Raji (cell line): ENCODE results near the gene DMRT3.

ENCODE experiments used
- POLR2A ChIP-seq: IDR thresholded peaks from 2 replicates; pipeline ENCODE4 v1.6.1; 2011; ENCODE audit warnings: low read depth, low read length, control low read depth; ENCODE audit not compliant: insufficient read depth

Gene DMRT3, protein sequence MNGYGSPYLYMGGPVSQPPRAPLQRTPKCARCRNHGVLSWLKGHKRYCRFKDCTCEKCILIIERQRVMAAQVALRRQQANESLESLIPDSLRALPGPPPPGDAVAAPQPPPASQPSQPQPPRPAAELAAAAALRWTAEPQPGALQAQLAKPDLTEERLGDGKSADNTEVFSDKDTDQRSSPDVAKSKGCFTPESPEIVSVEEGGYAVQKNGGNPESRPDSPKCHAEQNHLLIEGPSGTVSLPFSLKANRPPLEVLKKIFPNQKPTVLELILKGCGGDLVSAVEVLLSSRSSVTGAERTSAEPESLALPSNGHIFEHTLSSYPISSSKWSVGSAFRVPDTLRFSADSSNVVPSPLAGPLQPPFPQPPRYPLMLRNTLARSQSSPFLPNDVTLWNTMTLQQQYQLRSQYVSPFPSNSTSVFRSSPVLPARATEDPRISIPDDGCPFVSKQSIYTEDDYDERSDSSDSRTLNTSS

DNA sequence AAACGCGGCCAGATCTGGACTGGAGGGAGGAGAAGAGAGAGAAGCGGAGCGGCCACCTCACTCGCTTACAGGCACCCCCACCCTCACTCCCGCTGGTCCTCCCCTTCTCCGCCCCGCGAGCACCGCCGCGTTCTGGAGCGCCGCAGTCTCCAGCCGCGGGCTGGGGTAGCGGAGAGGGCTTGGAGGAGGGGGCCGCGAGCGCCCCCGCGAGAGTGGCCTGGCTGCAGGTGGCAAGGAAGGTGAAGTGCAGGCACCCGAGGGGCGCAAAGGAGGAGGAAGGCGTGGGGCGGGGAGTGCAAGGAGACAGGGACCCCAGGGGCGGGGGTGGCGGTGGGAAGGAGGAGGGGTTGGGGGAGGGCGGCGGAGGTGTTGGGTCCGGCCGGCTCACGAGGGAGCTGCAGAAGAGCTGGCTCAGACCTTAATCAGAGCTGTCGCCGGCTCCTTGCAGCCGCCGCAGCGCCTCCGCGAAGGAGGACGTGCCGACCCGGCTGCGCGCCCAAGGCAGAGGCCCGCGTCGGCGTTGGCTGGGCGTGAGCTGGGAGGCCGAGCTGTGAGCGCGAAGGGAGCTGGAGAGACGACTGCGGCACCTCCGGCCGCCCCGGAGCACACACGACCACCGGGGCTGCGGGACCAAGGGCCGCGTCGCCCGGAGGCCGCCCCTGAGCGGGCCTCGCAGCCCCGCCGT lies at the start of gene DMRT3:
TSS of gene DMRT3 (plus strand) at position 398 of the 685 bp plus-strand sequence. CDS start 347 bp downstream, outside the sequence.
- TF ChIP-seq POLR2A = no peak

GRCh38 chr9:926976-927375 lies 49.5 kb upstream of the DMRT3 start:
- TF ChIP-seq POLR2A = no peak

DNA sequence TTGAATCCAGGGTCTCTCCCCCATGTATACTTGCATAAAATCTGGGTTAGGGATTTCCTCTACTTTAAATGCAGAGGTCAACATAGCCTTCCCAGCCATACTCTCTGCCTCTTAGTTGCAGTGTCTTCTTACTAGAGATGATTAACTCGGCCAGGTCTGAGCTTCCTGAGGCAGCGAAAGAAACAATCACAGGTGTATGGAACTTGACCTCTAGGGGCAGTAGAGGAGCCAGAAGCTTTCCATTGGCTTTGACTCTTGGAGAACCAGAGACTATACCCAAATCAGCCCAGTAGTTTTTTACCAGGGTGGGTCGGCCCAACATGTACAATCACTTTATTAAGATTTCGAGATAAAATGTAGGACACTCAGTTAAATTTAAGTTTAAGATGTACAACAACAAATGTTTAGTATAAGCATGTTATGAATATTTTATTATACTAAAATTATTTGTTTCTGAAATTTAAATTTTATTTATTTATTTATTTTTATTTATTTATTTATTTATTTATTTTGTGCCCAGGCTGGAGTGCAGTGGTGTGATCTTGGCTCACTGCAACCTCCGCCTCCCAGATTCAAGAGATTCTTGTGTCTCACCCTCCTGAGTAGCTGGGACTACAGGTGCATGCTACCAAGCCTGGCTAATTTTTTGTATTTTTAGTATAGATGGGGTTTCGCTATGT lies 48.0 kb upstream of the DMRT3 start:
- no peak for TF ChIP-seq POLR2A

DNA sequence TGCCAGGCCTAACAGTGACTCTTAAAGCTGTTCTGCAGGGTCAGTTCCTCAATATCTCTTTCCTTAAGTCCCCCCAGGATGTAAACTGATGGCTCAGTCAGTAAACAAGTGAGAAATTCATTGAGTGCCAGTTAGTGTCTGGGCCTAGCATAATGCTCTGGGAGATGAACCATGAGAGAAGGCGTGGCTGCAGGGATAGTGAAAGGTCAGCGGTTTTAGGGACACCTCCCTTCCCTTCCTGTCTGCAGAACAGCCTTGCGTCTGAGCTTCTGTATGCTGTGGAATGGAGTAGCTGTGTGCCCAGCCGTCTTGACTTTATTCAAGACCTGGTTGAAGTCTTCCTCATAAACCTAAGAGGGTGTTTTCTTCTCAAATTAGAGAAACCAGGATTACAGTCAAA lies 46.7 kb upstream of the DMRT3 start:
- TF ChIP-seq POLR2A = no peak

- TF ChIP-seq POLR2A = no peak
These were observed 43.1 kb upstream of the DMRT3 start for GRCh38 chr9:933356-933755.

DNA sequence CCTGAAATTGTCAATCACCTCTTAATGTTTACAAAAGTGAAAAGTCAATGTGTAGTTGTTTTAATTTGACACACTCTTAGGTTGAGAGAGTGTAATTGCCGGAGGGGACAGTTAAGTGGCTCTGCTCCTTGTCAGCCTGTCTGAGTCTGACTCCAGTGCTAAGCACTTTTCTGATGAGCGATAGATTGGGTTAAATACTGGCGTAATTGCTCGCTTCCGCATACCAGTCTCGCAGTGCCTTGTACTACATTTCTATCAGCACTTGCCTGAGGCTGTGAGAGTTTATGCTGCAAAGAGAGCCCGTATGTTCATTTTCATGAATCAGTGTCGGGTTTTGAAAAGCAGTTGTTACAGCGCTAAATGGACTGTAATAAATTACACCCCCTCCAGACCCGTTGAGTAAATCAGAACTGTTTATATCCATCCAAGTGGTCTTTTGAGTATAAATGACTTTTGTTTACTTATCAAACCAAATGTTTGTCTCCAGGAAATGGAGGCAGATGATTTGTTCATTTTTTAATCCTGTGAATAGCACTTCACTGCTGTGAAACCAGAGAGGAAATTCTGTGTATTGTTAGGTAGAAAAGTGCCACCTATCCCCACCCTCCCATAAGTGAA lies 41.0 kb upstream of the DMRT3 start:
- no peak for TF ChIP-seq POLR2A

- TF ChIP-seq POLR2A = no peak
These were observed 33.5 kb upstream of the DMRT3 start for GRCh38 chr9:942805-943580.

DNA sequence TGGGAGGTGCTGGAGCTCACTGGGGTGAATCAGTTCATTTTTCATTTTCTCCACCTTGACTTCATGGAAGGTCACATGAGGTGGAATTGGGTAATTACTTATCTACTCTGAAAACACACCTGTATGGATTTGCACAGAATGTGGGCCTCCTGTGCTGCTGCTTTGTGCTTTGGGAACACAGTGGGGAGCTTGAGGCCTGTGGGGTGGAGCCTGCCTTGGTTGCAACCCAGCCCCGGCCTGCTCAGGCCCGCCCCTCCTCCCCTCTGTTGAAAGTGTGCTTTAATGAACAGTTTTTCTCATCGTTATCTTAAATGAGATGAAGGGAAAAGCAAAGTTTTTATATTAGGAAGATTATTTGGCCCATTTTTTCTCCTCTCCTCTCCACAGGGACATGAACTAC lies 28.5 kb upstream of the DMRT3 start:
- TF ChIP-seq POLR2A = no peak

GRCh38 chr9:948497-948896 lies 28.0 kb upstream of the DMRT3 start:
- TF ChIP-seq POLR2A = no peak

DNA sequence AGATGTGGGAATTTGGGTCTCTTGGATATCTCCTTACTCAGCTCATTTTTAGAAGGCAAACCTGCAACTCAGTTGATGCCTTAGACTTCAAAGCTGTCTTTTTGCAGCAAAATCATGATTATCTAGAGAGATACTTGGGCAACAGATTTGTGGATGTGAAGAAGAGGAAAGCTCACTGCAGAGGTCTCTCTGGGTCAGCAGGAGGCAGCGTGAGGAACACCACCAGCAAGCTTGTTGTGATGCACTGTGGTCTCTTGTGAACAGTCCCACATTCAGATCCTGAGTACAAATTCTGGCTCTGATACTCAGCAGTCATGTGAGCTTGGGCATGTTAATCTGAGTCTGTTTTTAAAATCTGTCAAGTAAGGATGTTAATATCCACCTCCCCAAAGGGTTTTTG lies 26.3 kb upstream of the DMRT3 start:
- TF ChIP-seq POLR2A = no peak

GRCh38 chr9:952546-952945 lies 23.9 kb upstream of the DMRT3 start:
- TF ChIP-seq POLR2A = no peak

DNA sequence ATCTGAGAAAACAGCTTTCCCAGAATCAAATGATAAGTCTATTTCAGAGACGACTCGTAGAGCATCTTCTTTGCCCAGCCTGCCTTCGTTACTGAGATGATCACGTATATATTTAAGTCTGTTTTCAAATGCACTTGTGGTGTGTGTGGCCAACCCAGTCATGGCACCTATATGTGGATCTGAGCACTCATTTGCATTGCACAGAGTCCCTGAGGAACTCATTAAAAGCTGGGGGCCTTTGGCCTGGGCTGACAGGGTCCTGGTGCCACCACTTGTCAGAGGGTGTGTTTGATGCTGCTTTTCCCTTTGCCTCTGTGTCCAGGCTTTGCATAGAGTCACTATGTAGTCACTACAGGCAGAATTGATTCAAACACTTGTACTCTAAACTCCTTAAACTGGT lies 17.4 kb upstream of the DMRT3 start:
- no peak for TF ChIP-seq POLR2A

- TF ChIP-seq POLR2A = no peak
These were observed 16.5 kb upstream of the DMRT3 start for GRCh38 chr9:959914-960313.

DNA sequence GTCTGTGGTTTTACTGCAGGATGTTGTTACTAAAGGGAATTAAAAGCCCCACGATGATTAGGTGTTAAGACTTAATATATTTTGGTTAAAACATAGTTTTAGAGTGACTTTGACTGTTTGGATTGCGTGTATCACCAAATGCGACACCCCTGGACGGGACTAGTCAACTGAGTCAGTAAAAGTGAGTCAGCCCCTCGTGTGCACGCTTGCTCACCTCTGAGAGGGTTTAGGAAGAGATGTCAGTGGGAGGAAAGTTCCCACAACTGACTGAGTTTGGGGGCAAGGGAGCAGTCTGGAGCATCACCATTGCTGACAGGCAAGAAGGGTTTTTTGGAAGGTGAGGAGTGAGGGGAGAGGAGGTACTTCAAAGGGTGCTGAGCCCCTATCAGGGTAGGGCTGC lies 14.4 kb upstream of the DMRT3 start:
- TF ChIP-seq POLR2A = no peak

DNA sequence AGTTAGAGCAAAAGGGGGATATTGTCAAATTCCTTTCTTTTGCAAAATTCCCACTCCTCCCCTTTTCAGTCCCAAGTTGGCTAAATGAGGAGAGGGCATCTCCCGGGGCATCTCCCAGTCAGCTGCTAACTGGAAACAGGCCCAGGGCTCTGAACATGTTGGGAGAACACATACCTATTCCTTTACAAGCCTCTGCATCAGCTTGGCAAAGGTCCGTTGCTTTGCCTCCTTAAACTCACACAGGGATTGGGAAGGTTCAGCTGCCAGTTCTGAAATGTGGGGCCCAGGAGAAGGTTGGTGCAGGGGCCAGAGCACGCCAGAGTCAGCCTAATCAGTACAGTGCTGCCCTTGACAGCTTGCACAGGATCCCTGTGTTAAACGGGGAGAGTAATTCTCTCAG lies 11.0 kb upstream of the DMRT3 start:
- TF ChIP-seq POLR2A = no peak
